HG02938 (cell line): ENCODE results near the gene SPATA16.
"Not testable (repeated sequence)": the region's sequence is repeated elsewhere in the genome, so short reads cannot be mapped to it uniquely, and the experiment has no call there.

Source experiments
- ATAC-seq: cut with Tn5 transposase; IDR thresholded peaks from one replicate; pipeline ENCODE4 v1.9.1; 2021; ENCODE audit warnings: mild to moderate bottlenecking, moderate library complexity; ENCODE audit not compliant: unreplicated experiment

Gene SPATA16

GRCh38 chr3:173140986-173141385, at the start of gene SPATA16:
Gene SPATA16 (minus strand): TSS chr3:173141235. CDS start chr3:173117731, 23,504 bp downstream.
- ATAC-seq, result no peak

- ATAC-seq, result not testable (repeated sequence)
Observed at GRCh38 chr3:173183022-173183421, 42.0 kb upstream of the SPATA16 start.

- no peak for ATAC-seq
Observed at GRCh38 chr3:173173652-173174051, 32.6 kb upstream of the SPATA16 start.

- ATAC-seq, result not testable (repeated sequence)
Observed at GRCh38 chr3:173159139-173159538, 18.1 kb upstream of the SPATA16 start.

GRCh38 chr3:173156533-173156932, 15.5 kb upstream of the SPATA16 start:
- ATAC-seq, result not testable (repeated sequence)

GRCh38 chr3:173153631-173154030, 12.6 kb upstream of the SPATA16 start:
- no peak for ATAC-seq

- no peak for ATAC-seq
Observed at GRCh38 chr3:173139420-173139819, 1.6 kb downstream of the SPATA16 start.

- no peak for ATAC-seq
Observed at GRCh38 chr3:173138026-173138425, 3.0 kb downstream of the SPATA16 start.

GRCh38 chr3:173135059-173135458, 6.0 kb downstream of the SPATA16 start:
- no peak for ATAC-seq

- no peak for ATAC-seq
Observed at GRCh38 chr3:173128633-173129032, 12.4 kb downstream of the SPATA16 start.

- no peak for ATAC-seq
Observed at GRCh38 chr3:173111321-173111720, 29.7 kb downstream of the SPATA16 start.

GRCh38 chr3:173109143-173109542, 31.9 kb downstream of the SPATA16 start:
- ATAC-seq, result no peak

GRCh38 chr3:173103469-173103868, 37.6 kb downstream of the SPATA16 start:
- no peak for ATAC-seq

GRCh38 chr3:173098959-173099358, 42.1 kb downstream of the SPATA16 start:
- no peak for ATAC-seq

GRCh38 chr3:173096994-173097785, 43.8 kb downstream of the SPATA16 start:
- no peak for ATAC-seq

- ATAC-seq, result no peak
Observed at GRCh38 chr3:173096140-173096539, 44.9 kb downstream of the SPATA16 start.

GRCh38 chr3:173092038-173092437, 49.0 kb downstream of the SPATA16 start:
- no peak for ATAC-seq

- no peak for ATAC-seq
Observed at GRCh38 chr3:173090492-173090891, 50.5 kb downstream of the SPATA16 start.

- no peak for ATAC-seq
Observed at GRCh38 chr3:173089283-173089682, 51.8 kb downstream of the SPATA16 start.

- ATAC-seq, result no peak
Observed at GRCh38 chr3:173078525-173078924, 62.5 kb downstream of the SPATA16 start.

- ATAC-seq, result no peak
Observed at GRCh38 chr3:173066044-173067004, 74.7 kb downstream of the SPATA16 start.

GRCh38 chr3:173065543-173065981, 75.5 kb downstream of the SPATA16 start:
- no peak for ATAC-seq
